Neural cell (in vitro differentiated cells): ENCODE measurements around the gene C11orf16. TPM values are rescaled to one million over a fixed set of nuclear protein-coding genes. Genes with fewer than 3 reads are reported as not detected.

Experiments
- H2AFZ ChIP-seq: fragments of 200-600, 300-800 bp; sonication (generic), shearing (Covaris generic); 2 replicates; pipeline ENCODE4 v1.6.0; 2014; ENCODE audit warnings: low read depth, mild to moderate bottlenecking, antibody characterized with exemption, low read length, moderate library complexity
- H3F3A ChIP-seq: fragments of 200-600 bp; shearing (Covaris generic); 2 replicates; pipeline ENCODE4 v1.6.1; 2016; ENCODE audit warnings: mild to moderate bottlenecking, moderate library complexity, mixed read lengths, antibody characterized with exemption, low read length; ENCODE audit not compliant: insufficient read depth, poor library complexity, severe bottlenecking
- H3K27ac ChIP-seq: fragments of 200-600, 300-800 bp; sonication (generic), shearing (Covaris generic); 2 replicates; pipeline ENCODE4 v1.5.1; 2014; ENCODE audit warnings: mild to moderate bottlenecking, low read length, moderate library complexity
- H3K27me3 ChIP-seq: fragments of 300-800, 200-600 bp; sonication (generic), shearing (Covaris generic); 2 replicates; pipeline ENCODE4 v1.6.0; 2014; ENCODE audit warnings: mild to moderate bottlenecking, low read depth, low read length, moderate library complexity; ENCODE audit not compliant: insufficient read depth
- H3K36me3 ChIP-seq: fragments of 300-800, 200-600 bp; sonication (generic), shearing (Covaris generic); 2 replicates; pipeline ENCODE4 v1.5.1; 2014; ENCODE audit warnings: mild to moderate bottlenecking, antibody characterized with exemption, low read length, moderate library complexity; ENCODE audit not compliant: insufficient read depth
- H3K4me2 ChIP-seq: fragments of 300-800, 200-600 bp; sonication (generic), shearing (Covaris generic); 2 replicates; pipeline ENCODE4 v1.6.0; 2014; ENCODE audit warnings: mild to moderate bottlenecking, low read length
- H3K4me3 ChIP-seq: fragments of 300-800, 200-600 bp; sonication (generic), shearing (Covaris generic); 2 replicates; pipeline ENCODE4 v1.5.1; 2014; ENCODE audit warnings: mild to moderate bottlenecking, low read length, moderate library complexity
- H3K79me2 ChIP-seq: fragments of 200-600 bp; shearing (Covaris generic); replicated peaks from 2 replicates; pipeline ENCODE4 v1.6.0; 2014; ENCODE audit warnings: mild to moderate bottlenecking, low read length, moderate library complexity; ENCODE audit not compliant: insufficient read depth
- H3K9ac ChIP-seq: fragments of 300-800, 200-600 bp; sonication (generic), shearing (Covaris generic); 2 replicates; pipeline ENCODE4 v1.6.1; 2016; ENCODE audit warnings: mild to moderate bottlenecking, low read length, mixed read lengths
- H3K9me2 ChIP-seq: fragments of 200-600 bp; shearing (Covaris generic); 2 replicates; pipeline ENCODE4 v1.6.1; 2016; ENCODE audit warnings: mild to moderate bottlenecking, low read length, mixed read lengths; ENCODE audit not compliant: insufficient read depth
- H3K9me3 ChIP-seq: fragments of 200-600, 300-800 bp; sonication (generic), shearing (Covaris generic); 2 replicates; pipeline ENCODE4 v1.6.1; 2016; ENCODE audit warnings: mild to moderate bottlenecking, mixed run types, low read length, moderate library complexity, mixed read lengths
- H4K20me1 ChIP-seq: fragments of 200-600 bp; shearing (Covaris generic); 2 replicates; pipeline ENCODE4 v1.6.1; 2016; ENCODE audit warnings: mild to moderate bottlenecking, mixed run types; ENCODE audit not compliant: insufficient read depth
- CTCF ChIP-seq: fragments of 450-650 bp; IDR thresholded peaks from 2 replicates; pipeline ENCODE4 v1.5.1; 2014; ENCODE audit warnings: antibody characterized with exemption, mild to moderate bottlenecking, moderate library complexity; ENCODE audit not compliant: poor library complexity, severe bottlenecking
- EP300 ChIP-seq: fragments of 450-650 bp; conservative IDR thresholded peaks from 2 replicates; pipeline ENCODE4 v1.6.1; 2014; ENCODE audit warnings: antibody characterized with exemption, mild to moderate bottlenecking, moderate library complexity; ENCODE audit not compliant: poor library complexity, severe bottlenecking
- EZH2 ChIP-seq: fragments of 200-600, 300-800 bp; shearing (Covaris generic), sonication (generic); IDR thresholded peaks from 2 replicates; pipeline ENCODE4 v1.6.1; 2014; ENCODE audit warnings: antibody characterized with exemption, low read length, borderline replicate concordance, mild to moderate bottlenecking; ENCODE audit not compliant: insufficient read depth, poor library complexity, severe bottlenecking
- MXI1 ChIP-seq: fragments of 450-650 bp; conservative IDR thresholded peaks from 2 replicates; pipeline ENCODE4 v1.6.1; 2014; ENCODE audit warnings: antibody characterized with exemption, mild to moderate bottlenecking; ENCODE audit not compliant: poor library complexity, severe bottlenecking
- POLR2AphosphoS5 ChIP-seq: IDR thresholded peaks from 2 replicates; pipeline ENCODE4 v1.6.1; 2012
- RAD21 ChIP-seq: fragments of 450-650 bp; conservative IDR thresholded peaks from 2 replicates; pipeline ENCODE4 v1.6.1; 2014; ENCODE audit warnings: antibody characterized with exemption, mild to moderate bottlenecking, moderate library complexity
- REST ChIP-seq: IDR thresholded peaks from 2 replicates; pipeline ENCODE4 v1.6.1; 2012; ENCODE audit warnings: borderline replicate concordance
- SMC3 ChIP-seq: fragments of 450-650 bp; conservative IDR thresholded peaks from 2 replicates; pipeline ENCODE4 v1.6.1; 2014; ENCODE audit warnings: antibody characterized with exemption, mild to moderate bottlenecking, moderate library complexity; ENCODE audit not compliant: poor library complexity
- TAF1 ChIP-seq: IDR thresholded peaks from 2 replicates; pipeline ENCODE4 v1.6.1; 2012; ENCODE audit warnings: low read depth
- polyA plus RNA-seq: library from polyadenylated mRNA; depleted of rRNA; stranded (reverse); fragments of >200 nt; gene quantifications from 2 replicates; pipeline ENCODE4 v1.2.3, GENCODE V29; 2014

Gene C11orf16
- polyA plus RNA-seq, 1 donor from 2014 or later = not detected

GRCh38 chr11:8928205-8928604, 4.5 kb downstream of the C11orf16 start:
- no peak overlapping the region for H3K9ac ChIP-seq
- H3K27ac ChIP-seq = no peak overlapping the region
- H3K9me3 ChIP-seq = no peaks in the 10 kb centered on the region
- no peaks in the 10 kb centered on the region for H3K79me2 ChIP-seq
- TF ChIP-seq EZH2 (no peak), MXI1 (no peak), CTCF (no peak), POLR2AphosphoS5 (no peak), REST (no peak), SMC3 (no peak), RAD21 (no peak), TAF1 (no peak), EP300 (no peak)
- H2AFZ ChIP-seq = no peak overlapping the region
- H3K36me3 ChIP-seq = peaks cover 4% of the 10 kb centered on the region
- H3K27me3 ChIP-seq = no peaks in the 10 kb centered on the region
- no peaks in the 10 kb centered on the region for H4K20me1 ChIP-seq
- no peaks in the 10 kb centered on the region for H3F3A ChIP-seq
- no peak overlapping the region for H3K4me2 ChIP-seq
- H3K9me2 ChIP-seq = no peaks in the 10 kb centered on the region
- no peak overlapping the region for H3K4me3 ChIP-seq

- Histone ChIP-seq H3K4me2 (no peak overlapping the region), H3K27me3 (no peaks in the 10 kb centered on the region), H3K9me3 (no peaks in the 10 kb centered on the region), H3K79me2 (no peaks in the 10 kb centered on the region), H3K9me2 (no peaks in the 10 kb centered on the region), H3K9ac (no peak overlapping the region), H3K27ac (no peak overlapping the region), H3K36me3 (peaks cover 4% of the 10 kb centered on the region), H3K4me3 (no peak overlapping the region), H4K20me1 (no peaks in the 10 kb centered on the region), H3F3A (no peaks in the 10 kb centered on the region), H2AFZ (no peak overlapping the region)
- TF ChIP-seq MXI1 (no peak), SMC3 (no peak), TAF1 (no peak), RAD21 (no peak)
These were observed 5.5 kb downstream of the C11orf16 start for GRCh38 chr11:8927233-8927632.

- no peaks in the 10 kb centered on the region for H3K9me3 ChIP-seq
- no peak overlapping the region for H3K9ac ChIP-seq
These were observed 6.5 kb downstream of the C11orf16 start for GRCh38 chr11:8926236-8926635.

More at GRCh38 chr11:8926236-8926635, 6.5 kb downstream of the C11orf16 start:
- Histone ChIP-seq H3K4me2 (no peak overlapping the region), H3F3A (no peaks in the 10 kb centered on the region), H4K20me1 (no peaks in the 10 kb centered on the region), H2AFZ (no peak overlapping the region), H3K27me3 (no peaks in the 10 kb centered on the region), H3K79me2 (no peaks in the 10 kb centered on the region), H3K27ac (no peak overlapping the region), H3K9me2 (no peaks in the 10 kb centered on the region), H3K36me3 (peaks cover 4% of the 10 kb centered on the region), H3K4me3 (no peak overlapping the region)
- TF ChIP-seq EP300 (no peak), MXI1 (no peak), EZH2 (no peak), RAD21 (no peak), TAF1 (no peak), REST (no peak), POLR2AphosphoS5 (no peak), SMC3 (no peak), CTCF (no peak)
